H1 (cell line): Measurements from ENCODE around the gene TOR1A. TPM values are rescaled to one million over a fixed set of nuclear protein-coding genes. Genes with fewer than 3 reads are reported as not detected.

Source experiments
- CTCF ChIA-PET: fragments of 300-600 bp; sonication (Branson Sonifier 250); formaldehyde crosslinking; loops from one replicate; lab custom pipeline; 2021; ENCODE audit not compliant: partially characterized antibody; lab: Charles Lee
- POLR2A ChIA-PET: fragments of 300-600 bp; sonication (Branson Sonifier 250); formaldehyde crosslinking; loops from one replicate; lab custom pipeline; 2021; ENCODE audit warnings: inconsistent platforms; ENCODE audit not compliant: partially characterized antibody; lab: Charles Lee
- DNase-seq, 2 experiments: peaks; one replicate each; pipeline versions ENCODE4 v3.0.0 to v3.0.0-alpha.2; 2010 to 2022; ENCODE audit warnings: low spot score in 2 of 2, low read depth in 1 of 2, mixed read lengths in 1 of 2
- FAIRE-seq: peaks from 2 replicates; lab custom pipeline; 2011; peaks lifted over from hg19 to GRCh38; lab: Jason Lieb, UNC
- H2AFZ ChIP-seq: 2 replicates; pipeline ENCODE4 v1.8.1; 2012; ENCODE audit warnings: low read length, inconsistent platforms
- H2AK5ac ChIP-seq: 2 replicates; pipeline ENCODE4 v1.6.1; 2013; ENCODE audit warnings: low read depth, low read length
- H2BK120ac ChIP-seq: replicated peaks from 2 replicates; pipeline ENCODE3; 2013; ENCODE audit warnings: low read depth, low read length, inconsistent platforms
- H2BK12ac ChIP-seq: 2 replicates; pipeline ENCODE4 v1.6.1; 2013; ENCODE audit warnings: low read depth, low read length
- H2BK15ac ChIP-seq: 2 replicates; pipeline ENCODE4 v1.6.1; 2013; ENCODE audit warnings: low read length
- H2BK20ac ChIP-seq: 2 replicates; pipeline ENCODE4 v1.6.1; 2013; ENCODE audit warnings: low read length
- H2BK5ac ChIP-seq: 2 replicates; pipeline ENCODE4 v1.6.1; 2013; ENCODE audit warnings: low read depth, low read length
- H3K14ac ChIP-seq: 2 replicates; pipeline ENCODE4 v1.6.1; 2013; ENCODE audit warnings: inconsistent platforms; ENCODE audit not compliant: insufficient read length
- H3K18ac ChIP-seq: 2 replicates; pipeline ENCODE4 v1.6.1; 2013; ENCODE audit warnings: low read length; ENCODE audit errors: extremely low read depth
- H3K23ac ChIP-seq: 2 replicates; pipeline ENCODE4 v1.6.1; 2013; ENCODE audit warnings: inconsistent platforms; ENCODE audit not compliant: insufficient read length
- H3K23me2 ChIP-seq: 2 replicates; pipeline ENCODE4 v1.6.1; 2013; ENCODE audit warnings: low read depth, low read length
- H3K27ac ChIP-seq: 2 replicates; pipeline ENCODE4 v1.6.1; 2011; ENCODE audit warnings: low read depth, low read length, inconsistent platforms
- H3K27me3 ChIP-seq, 4 experiments: replicated peaks in 1 of 4; 1 replicate in 1 of 4; 2 replicates in 3 of 4; pipeline versions ENCODE4 v1.6.1 to v1.8.1; 2011 to 2013; ENCODE audit warnings: low read length in 3 of 4, mild to moderate bottlenecking in 3 of 4, inconsistent platforms in 2 of 4, mixed read lengths in 2 of 4, moderate library complexity in 1 of 4; ENCODE audit not compliant: control insufficient read depth in 3 of 4, insufficient read depth in 3 of 4; ENCODE audit errors: extremely low read depth in 1 of 4
- H3K36me3 ChIP-seq, 4 experiments: 2 replicates each; pipeline versions ENCODE4 v1.6.1 to v1.8.1; 2011 to 2013; ENCODE audit warnings: mild to moderate bottlenecking in 4 of 4, low read length in 3 of 4, moderate library complexity in 2 of 4, control low read depth in 1 of 4, inconsistent platforms in 1 of 4; ENCODE audit not compliant: insufficient read depth in 4 of 4, control insufficient read depth in 2 of 4
- H3K4ac ChIP-seq: replicated peaks from 2 replicates; pipeline ENCODE3; 2013; ENCODE audit warnings: low read length, low read depth, mixed read lengths, inconsistent platforms; ENCODE audit not compliant: insufficient read length
- H3K4me1 ChIP-seq, 4 experiments: replicated peaks in 1 of 4; 1 replicate in 1 of 4; 2 replicates in 3 of 4; pipeline versions ENCODE4 v1.6.1 to v1.8.1; 2011 to 2013; ENCODE audit warnings: low read length in 3 of 4, inconsistent platforms in 2 of 4, mixed read lengths in 1 of 4; ENCODE audit not compliant: insufficient read depth in 4 of 4, control insufficient read depth in 3 of 4
- H3K4me2 ChIP-seq, 2 experiments: 2 replicates each; pipeline versions ENCODE4 v1.6.1 to v1.8.1; 2011 to 2013; ENCODE audit warnings: low read depth in 2 of 2, low read length in 2 of 2, control low read depth in 1 of 2, inconsistent platforms in 1 of 2, mild to moderate bottlenecking in 1 of 2; ENCODE audit not compliant: insufficient read depth in 1 of 2
- H3K4me3 ChIP-seq, 4 experiments: fragments of 200-600, 300-600 bp in 1 of 4; sonication (generic), shearing (Covaris generic), sonication (Bioruptor Twin) in 1 of 4; 2 replicates each; pipeline versions ENCODE4 v1.5.1 to v1.8.1; 2011 to 2016; ENCODE audit warnings: low read length in 4 of 4, low read depth in 3 of 4, control low read depth in 2 of 4, inconsistent platforms in 2 of 4, mild to moderate bottlenecking in 2 of 4, mixed read lengths in 1 of 4, moderate library complexity in 1 of 4; ENCODE audit not compliant: insufficient read depth in 2 of 4; ENCODE audit errors: extremely low read depth in 1 of 4
- H3K56ac ChIP-seq: replicated peaks from 2 replicates; pipeline ENCODE3; 2013; ENCODE audit warnings: low read depth, mild to moderate bottlenecking, mixed read lengths, low read length, inconsistent platforms; ENCODE audit not compliant: insufficient read length
- H3K79me1 ChIP-seq: 2 replicates; pipeline ENCODE4 v1.6.1; 2013; ENCODE audit warnings: low read depth, low read length, control low read depth
- H3K79me2 ChIP-seq, 2 experiments: 2 replicates each; pipeline versions ENCODE4 v1.6.1 to v1.8.1; 2012 to 2013; ENCODE audit warnings: low read length in 2 of 2, mild to moderate bottlenecking in 2 of 2, inconsistent platforms in 1 of 2; ENCODE audit not compliant: insufficient read depth in 2 of 2, control insufficient read depth in 1 of 2
- H3K9ac ChIP-seq, 4 experiments: replicated peaks in 1 of 4; 1 replicate in 1 of 4; 2 replicates in 3 of 4; pipeline versions ENCODE4 v1.6.1 to v1.8.1; 2011 to 2013; ENCODE audit warnings: low read depth in 3 of 4, low read length in 3 of 4, control low read depth in 2 of 4, mild to moderate bottlenecking in 2 of 4, moderate library complexity in 2 of 4, inconsistent platforms in 1 of 4; ENCODE audit errors: extremely low read depth in 1 of 4
- H3K9me3 ChIP-seq, 2 experiments: 2 replicates each; pipeline versions ENCODE4 v1.6.1 to v1.8.1; 2012 to 2013; ENCODE audit warnings: mild to moderate bottlenecking in 2 of 2, moderate library complexity in 2 of 2, control low read depth in 1 of 2, inconsistent platforms in 1 of 2, low read depth in 1 of 2, low read length in 1 of 2, mixed read lengths in 1 of 2; ENCODE audit not compliant: insufficient read depth in 2 of 2
- H4K20me1 ChIP-seq, 2 experiments: replicated peaks in 1 of 2; 2 replicates each; pipeline versions ENCODE3 to v1.8.1; 2011 to 2013; ENCODE audit warnings: inconsistent platforms in 2 of 2, low read length in 2 of 2, mild to moderate bottlenecking in 1 of 2; ENCODE audit not compliant: insufficient read depth in 2 of 2, control insufficient read depth in 1 of 2
- H4K5ac ChIP-seq: 2 replicates; pipeline ENCODE4 v1.6.1; 2013; ENCODE audit warnings: low read length, low read depth, mixed read lengths, inconsistent platforms; ENCODE audit not compliant: insufficient read length
- H4K8ac ChIP-seq: 2 replicates; pipeline ENCODE4 v1.8.0; 2013; ENCODE audit warnings: mild to moderate bottlenecking, moderate library complexity, low read length, inconsistent platforms; ENCODE audit not compliant: insufficient read depth; ENCODE audit errors: extremely low read depth
- H4K91ac ChIP-seq: replicated peaks from 2 replicates; pipeline ENCODE3; 2013; ENCODE audit warnings: low read length, mixed read lengths, inconsistent platforms; ENCODE audit not compliant: insufficient read length
- CBX8 ChIP-seq: fragments of 300-800, 300-1000 bp; sonication (generic); IDR thresholded peaks from 2 replicates; pipeline ENCODE4 v1.7.1; 2016; ENCODE audit warnings: low read depth, low read length, borderline replicate concordance
- POU5F1 ChIP-seq: IDR thresholded peaks from 2 replicates; pipeline ENCODE4 v1.6.1; 2011; ENCODE audit warnings: low read depth, mild to moderate bottlenecking, low read length, moderate library complexity
- WGBS, 2 experiments: shearing (Covaris generic) in 1 of 2; methylation state at CpG; one replicate each; pipeline versions ENCODE4 v1.1.6 to v1.1.7; 2013 to 2015; ENCODE audit warnings: low lambda C conversion rate in 2 of 2, mixed read lengths in 2 of 2, inconsistent platforms in 1 of 2, low coverage in 1 of 2, missing lambda C conversion rate in 1 of 2; ENCODE audit not compliant: insufficient replicate concordance in 2 of 2, insufficient coverage in 1 of 2, insufficient read length in 1 of 2; ENCODE audit errors: extremely low coverage in 1 of 2, missing lambda C conversion rate in 1 of 2; 5-methylcytosine and 5-hydroxymethylcytosine counted together
- polyA plus RNA-seq, 7 experiments: library from polyadenylated mRNA; depleted of rRNA in 3 of 7; stranded (reverse) in 5 of 7; unstranded in 2 of 7; fragments of >200 nt in 5 of 7; fragments of 200-250 nt in 2 of 7; gene quantifications; 1 replicate in 5 of 7; 2 replicates in 1 of 7; 4 replicates in 1 of 7; pipeline versions ENCODE4 v1.2.1 to v1.2.3, GENCODE V29; 2011 to 2013; ENCODE audit warnings: missing spikeins in 2 of 7, mixed read lengths in 2 of 7
- total RNA-seq: library from RNA; stranded (reverse); fragmentation: NEBNext Ultra II Directional; extraction: Animal tissue kit (Norgen Biotek cat#: 25700); gene quantifications from 2 replicates; pipeline ENCODE4 v1.2.1, GENCODE V29; 2021
- TF ChIP-seq, protein P1 (sequence below): IDR thresholded peaks from 2 replicates; pipeline ENCODE4 v1.6.1; 2012; ENCODE audit warnings: inconsistent platforms

The TOR1A gene
- total and polyA plus RNA-seq, 2 of the 8 experiments (the other 6 are each of a cell fraction or from before 2014, with no cell fraction given) = 37.6 to 46.7 TPM

DNA sequence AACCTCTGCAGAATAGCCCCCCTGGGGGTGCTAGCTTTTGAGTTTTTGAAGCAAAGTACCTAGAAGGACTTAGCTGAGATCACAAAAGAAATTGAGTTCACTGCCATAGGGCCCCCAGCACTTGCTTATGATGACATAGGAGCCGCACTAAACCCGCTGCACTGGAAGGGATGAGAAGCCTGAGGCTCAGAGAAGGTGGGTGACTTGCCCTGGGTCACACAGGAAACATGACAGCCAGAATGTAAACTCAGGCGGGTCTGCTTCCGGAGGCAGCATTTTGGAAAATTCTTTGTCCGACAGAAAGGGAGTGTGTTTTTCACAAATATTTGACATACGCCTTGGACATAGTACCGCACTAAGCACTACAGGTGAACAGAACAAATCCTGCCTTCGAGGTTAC, 29.4 kb downstream of the TOR1A start:
- no peak overlapping the region for H3K18ac ChIP-seq
- DNase-seq (no peak), FAIRE-seq (no peak)
- H3K9ac ChIP-seq = no peak overlapping the region
- no peaks in the 10 kb centered on the region for H3K4me1 ChIP-seq
- H3K14ac ChIP-seq = no peak overlapping the region
- no peak overlapping the region for H4K8ac ChIP-seq
- H4K91ac ChIP-seq = no peak overlapping the region
- 92% methylated on average over 8 of the region's 8 CpGs; no CpG with 5 or more reads in 1 of the 2 experiments for WGBS, 2 experiments
- H3K79me2 ChIP-seq = no peaks in the 10 kb centered on the region
- no peaks in the 10 kb centered on the region for H3K9me3 ChIP-seq
- H2BK5ac ChIP-seq = no peak overlapping the region
- no peaks in the 10 kb centered on the region for H3K23me2 ChIP-seq
- no peak overlapping the region for H3K23ac ChIP-seq
- no peak overlapping the region for H2BK120ac ChIP-seq
- no peak overlapping the region for H2BK15ac ChIP-seq
- H3K79me1 ChIP-seq = no peaks in the 10 kb centered on the region
- peaks cover 0 to 4% (median 0%) of the 10 kb centered on the region in 4 experiments; a peak in 1 of 7 replicates for H3K27me3 ChIP-seq
- no peaks in the 10 kb centered on the region for H3K36me3 ChIP-seq
- no peak overlapping the region for H3K4ac ChIP-seq
- no peak overlapping the region for H3K4me2 ChIP-seq
- no peak overlapping the region for H4K5ac ChIP-seq
- no peak overlapping the region for H3K56ac ChIP-seq
- H2BK12ac ChIP-seq = no peak overlapping the region
- H2AFZ ChIP-seq = no peak overlapping the region
- H4K20me1 ChIP-seq = no peaks in the 10 kb centered on the region
- ChIA-PET CTCF (interaction anchor here (0.9 to 2.3 kb wide), 3 partner anchors 10 to 74 kb away, joined by 3 to 6 read pairs (median 4); no protein-coding TSS in a partner anchor), POLR2A (no interaction called here)
- TF ChIP-seq, protein P1, sequence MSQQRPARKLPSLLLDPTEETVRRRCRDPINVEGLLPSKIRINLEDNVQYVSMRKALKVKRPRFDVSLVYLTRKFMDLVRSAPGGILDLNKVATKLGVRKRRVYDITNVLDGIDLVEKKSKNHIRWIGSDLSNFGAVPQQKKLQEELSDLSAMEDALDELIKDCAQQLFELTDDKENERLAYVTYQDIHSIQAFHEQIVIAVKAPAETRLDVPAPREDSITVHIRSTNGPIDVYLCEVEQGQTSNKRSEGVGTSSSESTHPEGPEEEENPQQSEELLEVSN = no peak
- TF ChIP-seq CBX8 = no peak
- no peak for TF ChIP-seq POU5F1
- H2BK20ac ChIP-seq = no peak overlapping the region
- H3K27ac ChIP-seq = no peak overlapping the region
- peak overlapping the region; percentile 8; the same call in 1 of the 2 replicates for H2AK5ac ChIP-seq
- H3K4me3 ChIP-seq = no peak overlapping the region
